ENCODE measurements around the gene GLTP.
A peak's percentile ranks its signal among the peaks of the same experiment; 100 is the strongest.
"Not testable (repeated sequence)": the region's sequence is repeated elsewhere in the genome, so short reads cannot be mapped to it uniquely, and the experiment has no call there.

The GLTP gene, protein sequence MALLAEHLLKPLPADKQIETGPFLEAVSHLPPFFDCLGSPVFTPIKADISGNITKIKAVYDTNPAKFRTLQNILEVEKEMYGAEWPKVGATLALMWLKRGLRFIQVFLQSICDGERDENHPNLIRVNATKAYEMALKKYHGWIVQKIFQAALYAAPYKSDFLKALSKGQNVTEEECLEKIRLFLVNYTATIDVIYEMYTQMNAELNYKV

DNA sequence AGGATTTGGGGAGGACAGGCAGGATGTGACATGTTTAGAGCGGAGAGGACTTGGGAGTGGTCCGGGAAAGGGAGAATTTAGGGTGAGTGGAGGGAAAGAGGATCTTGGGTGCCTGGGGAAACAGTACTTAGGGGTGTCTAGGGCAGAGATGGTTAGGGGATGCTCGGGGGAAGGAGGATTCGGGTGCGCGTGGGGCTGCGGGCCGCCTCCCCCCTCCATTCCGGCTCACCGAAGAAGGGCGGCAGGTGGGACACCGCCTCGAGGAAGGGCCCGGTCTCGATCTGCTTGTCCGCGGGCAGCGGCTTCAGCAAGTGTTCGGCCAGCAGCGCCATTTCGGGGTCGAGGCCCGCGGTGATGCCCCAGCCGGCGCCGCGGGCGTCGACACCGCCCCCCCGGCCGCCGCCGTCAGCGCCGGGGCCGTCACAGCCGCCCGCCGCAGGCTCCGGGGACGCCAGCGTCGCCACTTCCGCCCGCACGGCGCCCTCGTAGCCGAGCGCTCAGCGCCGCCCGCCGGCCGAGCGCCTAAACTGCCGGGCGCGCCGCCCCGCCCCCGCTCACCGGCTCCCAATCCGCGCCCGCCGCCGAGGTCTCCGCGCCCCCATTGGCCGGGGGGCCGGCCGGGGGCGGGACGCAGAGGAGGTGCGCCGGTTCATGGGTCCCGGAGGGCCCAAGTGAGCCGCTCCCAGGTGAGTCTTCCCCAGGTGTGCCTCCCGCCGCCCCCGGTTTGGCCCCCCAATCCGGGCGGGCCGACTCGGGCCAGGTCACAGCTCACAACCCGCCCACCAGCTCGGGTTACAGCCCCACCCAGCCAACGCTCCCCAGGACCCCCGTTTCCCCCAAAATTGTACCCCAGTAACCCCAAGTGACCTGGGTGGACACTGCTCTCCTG lies at the start of gene GLTP:
Gene GLTP, minus strand, starts transcription at position 499 of the 889 bp plus-strand sequence. Its CDS starts 167 bp downstream, at position 332.
- Histone ChIP-seq H3K79me2 (ENCODE audit: insufficient read depth, low read length) (no peaks in the 10 kb centered on the region), H3K9ac (ENCODE audit: low read length) (peak within 1 kb of the TSS; percentile 86), H4K20me1 (ENCODE audit: low read depth, low read length) (no peaks in the 10 kb centered on the region), H3K36me3 (ENCODE audit: low read length) (no peaks in the 10 kb centered on the region), H2AFZ (ENCODE audit: low read depth, low read length, severe bottlenecking) (peak within 1 kb of the TSS; percentile 93), H3K27ac (ENCODE audit: low read depth, low read length) (no peak within 1 kb of the TSS), H3K9me2 (replicated peaks; ENCODE audit: insufficient read depth, low read length) (no peaks in the 10 kb centered on the region), H3K27me3 (ENCODE audit: low read length) (no peaks in the 10 kb centered on the region), H3K9me3 (ENCODE audit: insufficient read depth, low read length) (no peaks in the 10 kb centered on the region), H3K4me3 (ENCODE audit: insufficient read depth, low read length, poor library complexity, severe bottlenecking) (peak within 1 kb of the TSS; percentile 68), H3K4me2 (ENCODE audit: low read depth, low read length, poor library complexity, severe bottlenecking) (peak within 1 kb of the TSS; percentile 94), H3F3A (ENCODE audit: insufficient read depth) (no peaks in the 10 kb centered on the region)
- TF ChIP-seq, protein P1, sequence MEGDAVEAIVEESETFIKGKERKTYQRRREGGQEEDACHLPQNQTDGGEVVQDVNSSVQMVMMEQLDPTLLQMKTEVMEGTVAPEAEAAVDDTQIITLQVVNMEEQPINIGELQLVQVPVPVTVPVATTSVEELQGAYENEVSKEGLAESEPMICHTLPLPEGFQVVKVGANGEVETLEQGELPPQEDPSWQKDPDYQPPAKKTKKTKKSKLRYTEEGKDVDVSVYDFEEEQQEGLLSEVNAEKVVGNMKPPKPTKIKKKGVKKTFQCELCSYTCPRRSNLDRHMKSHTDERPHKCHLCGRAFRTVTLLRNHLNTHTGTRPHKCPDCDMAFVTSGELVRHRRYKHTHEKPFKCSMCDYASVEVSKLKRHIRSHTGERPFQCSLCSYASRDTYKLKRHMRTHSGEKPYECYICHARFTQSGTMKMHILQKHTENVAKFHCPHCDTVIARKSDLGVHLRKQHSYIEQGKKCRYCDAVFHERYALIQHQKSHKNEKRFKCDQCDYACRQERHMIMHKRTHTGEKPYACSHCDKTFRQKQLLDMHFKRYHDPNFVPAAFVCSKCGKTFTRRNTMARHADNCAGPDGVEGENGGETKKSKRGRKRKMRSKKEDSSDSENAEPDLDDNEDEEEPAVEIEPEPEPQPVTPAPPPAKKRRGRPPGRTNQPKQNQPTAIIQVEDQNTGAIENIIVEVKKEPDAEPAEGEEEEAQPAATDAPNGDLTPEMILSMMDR (IDR thresholded peaks at IDR 0.05; ENCODE audit: insufficient read depth, low read length, poor library complexity, severe bottlenecking), result no peak
- no peak for TF ChIP-seq EZH2phosphoT487 (conservative IDR thresholded peaks at IDR 0.05; ENCODE audit: low read length)

DNA sequence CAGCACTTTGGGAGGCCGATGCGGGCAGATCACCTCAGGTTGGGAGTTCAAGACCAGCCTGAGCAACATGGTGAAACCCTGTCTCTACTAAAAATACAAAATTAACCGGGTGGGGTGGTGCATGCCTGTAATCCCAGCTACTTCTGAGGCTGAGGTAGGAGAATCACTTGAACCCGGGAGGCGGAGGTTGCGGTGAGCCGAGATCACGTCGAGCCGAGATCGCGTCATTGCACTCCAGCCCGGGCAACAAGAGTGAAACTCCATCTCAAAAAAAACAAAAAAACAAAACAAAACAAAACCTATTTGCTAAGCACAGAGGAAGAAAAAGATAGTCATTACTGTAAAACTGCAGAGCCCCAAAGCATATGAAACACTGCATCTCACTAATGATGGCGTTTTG lies 49.0 kb upstream of the GLTP start:
- H3K36me3 ChIP-seq (ENCODE audit: low read length), result peaks cover 14% of the 10 kb centered on the region; the same call in 1 of the 2 replicates
- H2AFZ ChIP-seq (ENCODE audit: low read depth, low read length, severe bottlenecking); H3K4me3 ChIP-seq (ENCODE audit: insufficient read depth, low read length, poor library complexity, severe bottlenecking); H3K9me2 ChIP-seq (replicated peaks; ENCODE audit: insufficient read depth, low read length); H3K27me3 ChIP-seq (ENCODE audit: low read length); H4K20me1 ChIP-seq (ENCODE audit: low read depth, low read length); H3K79me2 ChIP-seq (ENCODE audit: insufficient read depth, low read length); H3F3A ChIP-seq (ENCODE audit: insufficient read depth); H3K9ac ChIP-seq (ENCODE audit: low read length); H3K9me3 ChIP-seq (ENCODE audit: insufficient read depth, low read length); H3K27ac ChIP-seq (ENCODE audit: low read depth, low read length); H3K4me2 ChIP-seq (ENCODE audit: low read depth, low read length, poor library complexity, severe bottlenecking): not testable (repeated sequence)

DNA sequence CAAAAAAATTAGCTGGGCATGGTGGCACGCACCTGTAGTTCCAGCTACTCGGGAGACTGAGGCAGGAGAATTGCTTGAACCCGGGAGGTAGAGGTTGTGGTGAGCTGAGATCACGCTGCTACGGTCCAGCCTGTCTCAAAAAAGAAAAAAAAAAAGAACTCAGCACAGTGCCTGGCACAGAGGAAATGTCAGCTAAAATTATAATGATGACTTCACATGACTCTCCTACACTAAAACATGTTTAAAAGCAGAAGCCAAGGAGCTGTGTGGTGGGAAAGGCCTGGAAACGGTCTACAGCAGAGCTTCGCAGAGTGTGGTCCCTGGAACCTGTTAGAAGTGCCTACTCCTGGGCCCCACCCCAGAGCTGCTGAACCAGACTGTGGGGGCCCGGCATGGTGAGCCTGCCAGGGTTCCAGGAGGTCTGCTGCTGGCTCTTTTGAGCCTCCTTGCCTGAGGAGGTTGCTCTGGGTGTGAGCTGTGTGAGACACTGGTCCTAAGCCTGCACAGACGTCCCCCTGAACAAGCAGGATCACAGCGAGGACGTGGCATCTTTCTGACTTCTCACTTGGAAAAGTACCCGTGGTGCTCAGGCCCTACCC lies 47.8 kb upstream of the GLTP start:
- no peaks in the 10 kb centered on the region for H3K9me2 ChIP-seq (replicated peaks; ENCODE audit: insufficient read depth, low read length)
- H3K9me3 ChIP-seq (ENCODE audit: insufficient read depth, low read length), result no peaks in the 10 kb centered on the region
- H3K4me2 ChIP-seq (ENCODE audit: low read depth, low read length, poor library complexity, severe bottlenecking), result no peak overlapping the region
- no peak overlapping the region for H3K9ac ChIP-seq (ENCODE audit: low read length)
- H3K79me2 ChIP-seq (ENCODE audit: insufficient read depth, low read length), result no peaks in the 10 kb centered on the region
- no peaks in the 10 kb centered on the region for H4K20me1 ChIP-seq (ENCODE audit: low read depth, low read length)
- H2AFZ ChIP-seq (ENCODE audit: low read depth, low read length, severe bottlenecking), result no peak overlapping the region
- H3K4me3 ChIP-seq (ENCODE audit: insufficient read depth, low read length, poor library complexity, severe bottlenecking), result no peak overlapping the region
- H3K27me3 ChIP-seq (ENCODE audit: low read length), result no peaks in the 10 kb centered on the region
- no peaks in the 10 kb centered on the region for H3F3A ChIP-seq (ENCODE audit: insufficient read depth)
- no peak overlapping the region for H3K27ac ChIP-seq (ENCODE audit: low read depth, low read length)
- H3K36me3 ChIP-seq (ENCODE audit: low read length), result peaks cover 10% of the 10 kb centered on the region; the same call in 1 of the 2 replicates
- TF ChIP-seq EZH2phosphoT487 (conservative IDR thresholded peaks at IDR 0.05; ENCODE audit: low read length), result no peak
- TF ChIP-seq, protein P1 (IDR thresholded peaks at IDR 0.05; ENCODE audit: insufficient read depth, low read length, poor library complexity, severe bottlenecking), result no peak
